SHP77 (cell line): ENCODE data around the gene CCND3.
"Not testable (repeated sequence)": the region's sequence is repeated elsewhere in the genome, so short reads cannot be mapped to it uniquely, and the experiment has no call there.

ENCODE experiments used
- DNase-seq, 2 experiments: peaks; one replicate each; lab custom pipeline; 2025; lab: John Stamatoyannopoulos, UW

CCND3 gene

GRCh38 chr6:41947581-41948220, 6.1 kb upstream of the CCND3 start:
- DNase-seq = no peak

- no peak for DNase-seq
Observed at GRCh38 chr6:41943456-41943855, 1.8 kb upstream of the CCND3 start.

GRCh38 chr6:41942882-41943281, 1.3 kb upstream of the CCND3 start:
- not testable (repeated sequence) for DNase-seq

DNA sequence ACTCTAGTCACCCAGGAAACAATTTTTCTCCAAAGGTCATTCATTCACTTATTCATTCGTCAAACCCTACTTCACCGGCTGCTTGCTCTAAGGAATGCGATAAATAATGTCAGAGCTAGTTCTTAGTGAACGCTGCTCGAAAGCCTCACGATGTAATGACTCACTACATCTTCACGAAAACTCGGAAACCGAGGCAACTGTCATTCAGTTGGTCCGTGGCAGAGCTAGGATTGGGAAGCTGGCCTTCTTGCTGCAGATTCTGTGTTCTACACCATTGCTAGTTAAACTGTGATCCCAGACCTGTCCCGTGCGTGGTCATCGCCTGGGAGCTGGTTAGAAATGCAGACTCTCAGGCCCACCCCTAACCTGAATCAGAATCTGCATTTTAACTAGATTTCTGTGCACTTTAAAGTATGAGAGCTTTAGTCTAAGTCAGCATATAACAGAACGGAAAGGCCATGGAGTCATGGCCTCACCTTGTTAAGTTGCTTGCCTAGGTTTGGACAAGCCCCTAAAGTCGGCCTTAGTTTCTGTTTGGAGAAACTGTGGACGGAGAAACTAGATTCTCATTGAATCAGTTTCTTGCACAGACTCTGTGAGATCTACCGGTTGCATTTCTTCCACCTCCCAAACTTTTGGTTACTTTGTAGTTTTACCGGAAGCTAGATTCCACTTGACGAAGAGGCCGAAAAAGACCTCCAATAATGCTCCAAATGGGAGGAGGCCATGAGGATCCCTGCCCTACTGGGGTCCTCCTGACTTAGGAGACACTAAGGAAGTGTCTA, 651 bp upstream of the CCND3 start:
- DNase-seq = no peak

DNA sequence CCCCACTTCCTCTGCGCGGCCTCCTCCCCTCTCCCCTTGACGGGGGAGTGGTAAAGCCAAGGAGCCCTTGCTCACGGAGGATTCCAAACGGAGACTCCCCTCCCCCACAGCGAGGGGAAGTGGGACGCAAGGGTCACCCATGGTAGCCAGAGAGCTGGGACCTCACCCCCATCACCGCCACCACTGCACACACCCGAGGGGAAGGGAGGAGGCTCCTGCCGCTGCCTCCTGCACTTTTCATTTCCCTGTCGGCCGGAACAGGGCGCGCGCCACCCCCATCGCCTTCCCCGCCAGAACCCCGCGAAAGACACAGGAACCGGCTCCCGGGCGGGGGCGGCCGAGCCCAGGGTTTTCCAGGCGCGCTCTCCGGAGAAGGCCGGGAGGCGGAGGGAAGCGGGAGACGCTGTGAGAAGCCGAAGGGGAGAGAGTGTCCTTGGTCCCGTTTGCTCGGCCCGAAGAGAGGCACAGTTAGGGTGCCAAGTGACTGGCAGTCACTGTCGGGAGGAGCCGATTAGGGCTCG, 789 bp downstream of the CCND3 start:
- DNase-seq = peak in 1 of 2 experiments; percentile 12

GRCh38 chr6:41939848-41940758, 1.5 kb downstream of the CCND3 start:
- DNase-seq = no peak

DNA sequence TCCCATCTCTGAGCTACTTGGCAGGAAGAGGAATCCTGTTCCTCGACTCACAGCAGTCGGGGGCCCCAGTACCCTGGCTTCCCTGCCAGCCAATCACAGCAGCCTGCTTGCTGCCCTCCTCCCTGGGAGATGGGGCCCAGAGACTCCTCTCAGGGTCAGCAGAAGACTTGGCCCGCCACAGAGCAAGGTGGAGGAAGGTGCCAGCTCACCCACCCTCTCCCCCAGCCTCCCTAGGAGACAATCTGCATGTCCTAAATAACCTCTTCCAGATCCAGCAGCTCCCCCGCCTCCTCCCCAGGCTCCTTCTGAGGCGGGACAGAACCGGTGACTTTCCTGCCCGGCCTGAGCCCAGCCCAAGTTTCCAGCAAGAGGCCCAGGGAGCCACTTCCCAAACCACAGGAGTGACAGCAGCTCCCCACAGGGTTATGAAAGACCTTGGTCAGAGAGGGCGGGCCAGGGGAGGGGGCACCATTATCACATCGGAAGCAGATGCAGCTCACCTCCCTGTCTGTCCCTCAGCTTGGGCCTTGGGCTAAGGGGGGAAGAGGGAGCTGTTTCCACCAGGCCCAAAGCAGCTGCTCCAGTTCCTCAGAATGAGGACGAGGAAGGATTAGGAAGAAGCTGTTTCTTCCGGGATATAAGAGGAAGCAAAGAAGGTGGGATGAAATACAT, 2.3 kb downstream of the CCND3 start:
- DNase-seq = no peak

- DNase-seq = no peak
Observed at GRCh38 chr6:41938590-41939175, 2.9 kb downstream of the CCND3 start.

DNA sequence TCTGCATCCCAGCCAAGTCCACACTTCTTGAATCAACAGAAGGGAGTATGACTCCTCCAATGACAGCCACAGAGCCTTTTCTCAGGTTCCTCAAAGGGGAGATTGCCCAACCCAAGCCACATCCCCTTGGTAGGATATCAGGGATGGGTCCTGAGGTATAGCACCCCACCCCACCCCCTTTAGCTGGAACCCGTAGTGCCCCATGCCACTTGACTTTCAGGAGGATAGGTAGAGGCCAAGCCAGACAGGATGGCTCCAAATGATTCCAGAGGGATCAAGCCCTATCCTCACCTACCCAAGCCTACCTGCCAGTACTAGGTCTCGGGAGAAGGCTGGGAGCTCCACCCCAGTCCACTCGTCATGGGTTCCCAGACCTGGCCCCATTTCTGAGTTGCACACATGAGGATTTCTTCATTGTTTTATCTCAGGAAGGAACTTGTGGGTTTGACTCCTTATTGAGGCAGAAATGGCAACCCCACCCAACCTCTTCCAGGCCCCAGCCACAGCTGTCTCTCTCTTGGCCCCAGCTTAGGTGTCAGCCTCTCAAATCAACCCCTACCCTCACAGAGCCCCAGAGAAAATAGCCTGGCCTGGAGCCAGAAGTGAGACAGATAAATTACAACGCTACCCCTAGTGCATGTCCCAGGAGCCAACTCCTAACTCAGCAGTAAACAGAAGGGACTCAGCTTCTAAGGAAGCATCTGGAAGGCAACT, 3.6 kb downstream of the CCND3 start:
- DNase-seq = no peak

DNA sequence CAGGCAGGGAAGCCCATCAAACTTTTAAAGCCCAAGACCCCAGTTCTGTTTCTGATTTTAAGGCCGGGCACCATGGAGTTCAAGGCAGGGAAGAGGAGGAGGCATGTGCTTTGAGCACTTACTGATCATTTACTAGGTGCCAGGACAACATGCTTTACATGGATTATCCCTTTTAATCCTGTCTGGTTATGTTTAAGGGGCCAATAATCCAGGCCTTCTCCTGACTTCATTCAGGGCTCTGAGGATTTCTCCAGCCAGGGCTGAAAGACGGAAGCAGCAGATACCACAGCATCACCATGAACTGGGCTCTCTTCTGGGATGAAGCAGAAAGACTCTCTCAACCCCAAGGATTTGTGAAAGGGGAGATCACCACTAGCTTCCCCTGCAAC, 4.1 kb downstream of the CCND3 start:
- DNase-seq = no peak

- DNase-seq = peak; percentile 64 to 66
Observed at GRCh38 chr6:41936073-41936837, 5.4 kb downstream of the CCND3 start.

GRCh38 chr6:41935685-41936072, 5.9 kb downstream of the CCND3 start:
- no peak for DNase-seq

- no peak for DNase-seq
Observed at GRCh38 chr6:41935193-41935574, 6.4 kb downstream of the CCND3 start.

DNA sequence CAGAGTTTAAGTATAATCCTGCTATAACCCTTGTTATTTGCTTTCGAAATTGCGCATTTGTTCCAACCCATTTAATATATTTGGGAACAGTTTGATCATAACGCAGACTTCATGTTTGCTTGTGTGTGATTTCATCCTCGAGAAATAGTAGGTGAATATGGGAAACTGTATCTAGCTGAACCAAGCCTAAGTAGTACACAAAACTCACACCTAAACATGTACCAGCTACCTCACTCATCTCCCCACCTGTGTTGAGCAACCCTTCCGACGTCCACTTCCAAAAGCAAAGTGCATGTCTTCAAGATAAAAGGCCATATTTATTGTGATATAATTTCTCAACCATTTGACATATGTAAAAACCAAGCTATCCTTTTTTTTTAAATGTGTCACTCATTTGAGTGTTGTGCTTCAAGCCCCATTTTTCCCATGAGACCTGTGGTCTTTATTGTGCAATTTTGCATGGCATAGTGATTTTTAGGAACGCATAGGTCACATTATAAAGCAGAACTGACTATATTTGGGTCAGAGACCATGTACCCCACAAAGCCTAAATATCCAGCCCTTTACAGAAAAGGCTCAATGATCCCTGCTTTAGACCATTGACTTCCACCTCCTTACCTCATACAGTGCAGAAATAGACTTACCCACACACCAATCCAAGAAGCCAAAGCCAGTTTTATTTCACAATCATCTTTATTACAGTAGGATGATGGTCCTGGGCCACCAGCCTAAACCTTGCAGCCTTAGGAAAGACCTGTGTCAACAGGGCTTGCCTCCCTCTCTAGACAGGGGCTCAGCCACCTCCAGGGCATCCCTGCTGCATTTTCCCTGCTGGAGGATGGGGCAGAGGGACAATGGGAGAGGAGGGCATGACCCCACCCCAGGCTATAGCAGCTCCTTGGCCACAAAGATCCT, 7.1 kb downstream of the CCND3 start:
- DNase-seq = no peak

DNA sequence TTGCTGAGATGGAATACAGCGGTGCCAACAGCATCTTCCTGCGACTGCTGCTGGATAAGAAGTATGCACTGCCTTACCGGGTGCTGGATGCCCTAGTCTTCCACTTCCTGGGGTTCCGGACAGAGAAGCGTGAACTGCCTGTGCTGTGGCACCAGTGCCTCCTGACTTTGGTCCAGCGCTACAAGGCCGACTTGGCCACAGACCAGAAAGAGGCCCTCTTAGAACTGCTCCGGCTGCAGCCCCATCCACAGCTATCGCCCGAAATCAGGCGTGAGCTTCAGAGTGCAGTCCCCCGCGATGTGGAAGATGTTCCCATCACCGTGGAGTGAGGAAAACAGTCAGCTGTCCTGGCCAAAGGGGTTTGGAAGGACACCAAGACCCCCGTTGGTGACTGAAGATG, 9.2 kb downstream of the CCND3 start:
- no peak for DNase-seq

DNA sequence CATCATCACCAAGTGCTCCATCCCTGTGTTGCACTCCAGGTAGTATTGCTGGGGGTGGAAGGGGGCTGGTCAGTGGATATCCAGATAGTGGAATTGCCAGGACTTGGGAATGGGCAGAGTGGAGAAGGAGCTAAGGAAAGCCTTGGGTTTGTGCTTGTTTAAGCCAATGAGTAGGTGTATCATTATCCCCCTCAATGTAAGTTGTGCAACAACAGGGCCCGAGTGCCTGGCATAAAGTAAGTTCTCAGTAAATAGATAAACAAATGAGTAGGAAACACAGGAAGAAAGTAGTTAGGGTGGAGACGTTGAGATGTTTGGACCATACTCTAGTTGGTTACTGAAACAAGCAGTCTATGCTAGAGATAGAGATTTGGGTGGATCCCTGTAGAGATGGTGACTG, 9.8 kb downstream of the CCND3 start:
- DNase-seq = no peak

- DNase-seq = no peak
Observed at GRCh38 chr6:41929924-41930323, 11.7 kb downstream of the CCND3 start.

GRCh38 chr6:41927253-41927652, 14.4 kb downstream of the CCND3 start:
- DNase-seq = no peak

DNA sequence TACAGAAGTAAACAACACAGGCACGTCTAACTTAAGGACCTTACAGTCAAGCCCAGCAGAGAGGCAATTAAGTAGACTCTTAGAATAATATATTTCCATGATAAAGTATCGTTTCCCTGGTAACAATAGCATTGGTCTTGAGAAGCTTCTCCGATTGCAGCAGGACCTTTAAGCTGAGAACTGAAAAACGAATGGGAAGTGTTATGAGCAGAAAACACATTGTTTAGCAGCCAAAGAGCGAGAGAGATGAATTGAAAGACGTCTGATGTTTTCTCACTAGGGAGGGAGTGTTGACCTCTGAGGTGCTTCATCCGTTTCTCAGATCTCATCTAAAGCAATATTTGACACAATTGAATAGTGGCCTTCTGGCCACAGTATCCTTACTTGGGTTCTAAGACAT, 19.5 kb downstream of the CCND3 start:
- no peak for DNase-seq
